ENCODE measurements around the gene VSNL1.

The VSNL1 gene

DNA sequence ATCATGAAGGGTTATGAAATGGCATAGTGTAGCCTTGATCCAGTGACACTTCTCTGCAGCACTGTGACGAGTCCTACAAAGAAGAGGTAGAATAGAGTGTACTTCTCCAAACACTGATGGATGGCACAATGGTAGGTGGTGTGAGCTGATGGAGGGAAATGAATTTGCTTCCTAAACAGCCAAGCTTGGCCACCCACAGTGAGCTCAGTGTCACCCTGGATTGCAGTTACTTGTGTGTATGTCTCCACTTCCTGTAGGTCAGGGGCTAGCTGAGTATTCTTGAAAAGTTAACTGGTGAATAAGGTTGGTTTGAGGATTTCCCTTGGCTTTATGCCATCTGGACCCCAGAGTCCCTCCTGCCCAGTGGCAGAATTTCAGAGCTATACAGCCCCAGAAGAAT, 75.9 kb downstream of the VSNL1 start:
- no peak overlapping the region for H3K4me3 ChIP-seq (ENCODE audit: low read depth, low read length, poor library complexity, severe bottlenecking)
- TF ChIP-seq, protein P1, sequence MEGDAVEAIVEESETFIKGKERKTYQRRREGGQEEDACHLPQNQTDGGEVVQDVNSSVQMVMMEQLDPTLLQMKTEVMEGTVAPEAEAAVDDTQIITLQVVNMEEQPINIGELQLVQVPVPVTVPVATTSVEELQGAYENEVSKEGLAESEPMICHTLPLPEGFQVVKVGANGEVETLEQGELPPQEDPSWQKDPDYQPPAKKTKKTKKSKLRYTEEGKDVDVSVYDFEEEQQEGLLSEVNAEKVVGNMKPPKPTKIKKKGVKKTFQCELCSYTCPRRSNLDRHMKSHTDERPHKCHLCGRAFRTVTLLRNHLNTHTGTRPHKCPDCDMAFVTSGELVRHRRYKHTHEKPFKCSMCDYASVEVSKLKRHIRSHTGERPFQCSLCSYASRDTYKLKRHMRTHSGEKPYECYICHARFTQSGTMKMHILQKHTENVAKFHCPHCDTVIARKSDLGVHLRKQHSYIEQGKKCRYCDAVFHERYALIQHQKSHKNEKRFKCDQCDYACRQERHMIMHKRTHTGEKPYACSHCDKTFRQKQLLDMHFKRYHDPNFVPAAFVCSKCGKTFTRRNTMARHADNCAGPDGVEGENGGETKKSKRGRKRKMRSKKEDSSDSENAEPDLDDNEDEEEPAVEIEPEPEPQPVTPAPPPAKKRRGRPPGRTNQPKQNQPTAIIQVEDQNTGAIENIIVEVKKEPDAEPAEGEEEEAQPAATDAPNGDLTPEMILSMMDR (IDR thresholded peaks at IDR 0.05; ENCODE audit: low read length), result no peak
- no peak for TF ChIP-seq EZH2 (IDR thresholded peaks at IDR 0.05; ENCODE audit: borderline replicate concordance, low read length)
- H3K79me2 ChIP-seq (ENCODE audit: insufficient read depth, low read length), result no peaks in the 10 kb centered on the region
- no peaks in the 10 kb centered on the region for H3F3A ChIP-seq (ENCODE audit: insufficient read depth, low read length)
- H3K27ac ChIP-seq (ENCODE audit: low read depth, low read length, poor library complexity, severe bottlenecking), result no peak overlapping the region
- no peak overlapping the region for H3K4me2 ChIP-seq (ENCODE audit: low read length)
- H3K27me3 ChIP-seq (ENCODE audit: insufficient read depth, low read length), result no peaks in the 10 kb centered on the region
- H3K9ac ChIP-seq (ENCODE audit: low read length), result no peak overlapping the region
- no peaks in the 10 kb centered on the region for H3K9me3 ChIP-seq (ENCODE audit: low read length)
- no peak overlapping the region for H2AFZ ChIP-seq (ENCODE audit: low read length)
- no peaks in the 10 kb centered on the region for H3K9me2 ChIP-seq (ENCODE audit: low read depth, low read length)
- H3K36me3 ChIP-seq (ENCODE audit: insufficient read depth, low read length), result no peaks in the 10 kb centered on the region
- no peaks in the 10 kb centered on the region for H3K4me1 ChIP-seq (ENCODE audit: insufficient read depth, low read length, severe bottlenecking)
- H4K20me1 ChIP-seq (ENCODE audit: insufficient read depth, low read length), result no peaks in the 10 kb centered on the region

DNA sequence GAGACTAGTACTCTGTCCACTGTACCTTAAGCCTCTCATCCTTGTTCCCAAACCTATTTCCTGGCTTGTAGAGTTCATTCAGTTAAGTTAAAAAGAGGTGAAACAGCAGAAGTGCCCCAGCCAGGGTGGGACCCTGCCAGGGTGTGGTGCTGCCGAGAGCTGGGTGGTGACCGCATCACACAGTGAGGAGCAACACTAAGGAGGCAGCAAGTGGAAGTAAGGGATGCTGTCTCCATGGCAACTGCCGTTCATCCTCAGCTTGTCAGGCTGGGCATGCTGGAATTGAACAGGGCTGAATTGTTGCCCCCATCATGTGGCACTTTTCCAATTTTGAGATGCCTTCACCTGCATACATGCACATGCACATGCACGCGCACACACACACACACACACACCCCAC, 77.0 kb downstream of the VSNL1 start:
- no peaks in the 10 kb centered on the region for H3K9me3 ChIP-seq (ENCODE audit: low read length)
- H3K4me1 ChIP-seq (ENCODE audit: insufficient read depth, low read length, severe bottlenecking), result no peaks in the 10 kb centered on the region
- H3K27me3 ChIP-seq (ENCODE audit: insufficient read depth, low read length), result no peaks in the 10 kb centered on the region
- no peaks in the 10 kb centered on the region for H3K79me2 ChIP-seq (ENCODE audit: insufficient read depth, low read length)
- H3F3A ChIP-seq (ENCODE audit: insufficient read depth, low read length), result no peaks in the 10 kb centered on the region
- no peak overlapping the region for H3K27ac ChIP-seq (ENCODE audit: low read depth, low read length, poor library complexity, severe bottlenecking)
- H3K9ac ChIP-seq (ENCODE audit: low read length), result no peak overlapping the region
- H2AFZ ChIP-seq (ENCODE audit: low read length), result no peak overlapping the region
- H4K20me1 ChIP-seq (ENCODE audit: insufficient read depth, low read length), result no peaks in the 10 kb centered on the region
- no peaks in the 10 kb centered on the region for H3K9me2 ChIP-seq (ENCODE audit: low read depth, low read length)
- H3K4me3 ChIP-seq (ENCODE audit: low read depth, low read length, poor library complexity, severe bottlenecking), result no peak overlapping the region
- no peaks in the 10 kb centered on the region for H3K36me3 ChIP-seq (ENCODE audit: insufficient read depth, low read length)
- TF ChIP-seq EZH2 (IDR thresholded peaks at IDR 0.05; ENCODE audit: borderline replicate concordance, low read length), result no peak
- TF ChIP-seq, protein P1 (IDR thresholded peaks at IDR 0.05; ENCODE audit: low read length), result no peak
- H3K4me2 ChIP-seq (ENCODE audit: low read length), result no peak overlapping the region

DNA sequence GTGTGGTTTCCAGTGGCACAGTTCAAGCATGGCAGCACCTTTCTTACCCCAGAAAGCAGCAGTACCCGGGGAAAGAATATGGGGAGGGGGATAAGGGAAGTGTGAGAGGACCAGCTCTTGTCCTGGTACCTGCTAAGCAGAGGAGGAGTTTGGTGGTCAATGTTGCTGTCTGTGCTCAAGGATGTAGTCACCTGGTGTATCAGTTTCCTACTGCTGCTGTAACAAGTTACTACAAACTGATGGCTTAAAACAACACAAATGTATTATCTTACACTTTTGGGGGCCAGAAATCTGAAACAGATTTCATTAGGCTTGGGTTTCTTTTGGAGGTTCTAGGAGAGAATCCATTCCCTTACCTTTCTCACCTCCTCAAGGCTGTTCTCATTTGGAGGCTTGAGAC, 77.5 kb downstream of the VSNL1 start:
- Histone ChIP-seq H3K4me3 (ENCODE audit: low read depth, low read length, poor library complexity, severe bottlenecking) (no peak overlapping the region), H3K79me2 (ENCODE audit: insufficient read depth, low read length) (no peaks in the 10 kb centered on the region), H3F3A (ENCODE audit: insufficient read depth, low read length) (no peaks in the 10 kb centered on the region), H3K27me3 (ENCODE audit: insufficient read depth, low read length) (no peaks in the 10 kb centered on the region), H3K4me2 (ENCODE audit: low read length) (no peak overlapping the region), H3K36me3 (ENCODE audit: insufficient read depth, low read length) (no peaks in the 10 kb centered on the region), H3K4me1 (ENCODE audit: insufficient read depth, low read length, severe bottlenecking) (no peaks in the 10 kb centered on the region), H2AFZ (ENCODE audit: low read length) (no peak overlapping the region), H3K9ac (ENCODE audit: low read length) (no peak overlapping the region), H4K20me1 (ENCODE audit: insufficient read depth, low read length) (no peaks in the 10 kb centered on the region), H3K9me2 (ENCODE audit: low read depth, low read length) (no peaks in the 10 kb centered on the region), H3K9me3 (ENCODE audit: low read length) (no peaks in the 10 kb centered on the region), H3K27ac (ENCODE audit: low read depth, low read length, poor library complexity, severe bottlenecking) (no peak overlapping the region)
- no peak for TF ChIP-seq EZH2 (IDR thresholded peaks at IDR 0.05; ENCODE audit: borderline replicate concordance, low read length)
- TF ChIP-seq, protein P1 (IDR thresholded peaks at IDR 0.05; ENCODE audit: low read length), result no peak
